ENCODE data around the gene PEX7.
"Not testable (repeated sequence)": the region's sequence is repeated elsewhere in the genome, so short reads cannot be mapped to it uniquely, and the experiment has no call there.

The PEX7 gene

DNA sequence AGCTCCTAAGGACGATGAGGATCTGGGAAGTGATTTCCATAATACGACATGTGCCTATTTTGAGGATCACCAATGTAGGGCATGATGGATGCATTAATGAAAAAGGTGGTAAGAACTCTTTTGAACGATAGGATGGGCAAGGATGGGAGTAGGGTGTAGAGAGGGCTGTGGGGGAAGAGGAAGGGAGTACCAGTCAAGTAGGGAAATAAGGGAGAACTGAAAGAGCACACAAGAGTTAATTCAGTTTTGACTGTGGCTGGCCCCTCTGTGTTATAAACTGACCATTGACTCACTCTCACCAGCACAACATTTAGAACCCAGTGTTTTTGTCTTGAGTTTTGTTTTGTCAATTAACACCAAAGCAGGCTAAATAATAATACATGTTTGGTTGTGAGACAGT, 132.7 kb downstream of the PEX7 start:
- in situ Hi-C loops (cut with MboI; ENCODE audit: low pct_unique_long_range_greater_than_20kb, low sequenced_read_pairs, unreplicated experiment): loop anchor here (25.0 kb wide), 1 partner anchor 682 kb away; no protein-coding TSS in a partner anchor
- TF ChIP-seq, protein P1, sequence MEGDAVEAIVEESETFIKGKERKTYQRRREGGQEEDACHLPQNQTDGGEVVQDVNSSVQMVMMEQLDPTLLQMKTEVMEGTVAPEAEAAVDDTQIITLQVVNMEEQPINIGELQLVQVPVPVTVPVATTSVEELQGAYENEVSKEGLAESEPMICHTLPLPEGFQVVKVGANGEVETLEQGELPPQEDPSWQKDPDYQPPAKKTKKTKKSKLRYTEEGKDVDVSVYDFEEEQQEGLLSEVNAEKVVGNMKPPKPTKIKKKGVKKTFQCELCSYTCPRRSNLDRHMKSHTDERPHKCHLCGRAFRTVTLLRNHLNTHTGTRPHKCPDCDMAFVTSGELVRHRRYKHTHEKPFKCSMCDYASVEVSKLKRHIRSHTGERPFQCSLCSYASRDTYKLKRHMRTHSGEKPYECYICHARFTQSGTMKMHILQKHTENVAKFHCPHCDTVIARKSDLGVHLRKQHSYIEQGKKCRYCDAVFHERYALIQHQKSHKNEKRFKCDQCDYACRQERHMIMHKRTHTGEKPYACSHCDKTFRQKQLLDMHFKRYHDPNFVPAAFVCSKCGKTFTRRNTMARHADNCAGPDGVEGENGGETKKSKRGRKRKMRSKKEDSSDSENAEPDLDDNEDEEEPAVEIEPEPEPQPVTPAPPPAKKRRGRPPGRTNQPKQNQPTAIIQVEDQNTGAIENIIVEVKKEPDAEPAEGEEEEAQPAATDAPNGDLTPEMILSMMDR (IDR thresholded peaks at IDR 0.05; ENCODE audit: extremely low read depth, insufficient read depth, missing control alignments): no peak
- no peak for DNase-seq (ENCODE audit: low spot score)

DNA sequence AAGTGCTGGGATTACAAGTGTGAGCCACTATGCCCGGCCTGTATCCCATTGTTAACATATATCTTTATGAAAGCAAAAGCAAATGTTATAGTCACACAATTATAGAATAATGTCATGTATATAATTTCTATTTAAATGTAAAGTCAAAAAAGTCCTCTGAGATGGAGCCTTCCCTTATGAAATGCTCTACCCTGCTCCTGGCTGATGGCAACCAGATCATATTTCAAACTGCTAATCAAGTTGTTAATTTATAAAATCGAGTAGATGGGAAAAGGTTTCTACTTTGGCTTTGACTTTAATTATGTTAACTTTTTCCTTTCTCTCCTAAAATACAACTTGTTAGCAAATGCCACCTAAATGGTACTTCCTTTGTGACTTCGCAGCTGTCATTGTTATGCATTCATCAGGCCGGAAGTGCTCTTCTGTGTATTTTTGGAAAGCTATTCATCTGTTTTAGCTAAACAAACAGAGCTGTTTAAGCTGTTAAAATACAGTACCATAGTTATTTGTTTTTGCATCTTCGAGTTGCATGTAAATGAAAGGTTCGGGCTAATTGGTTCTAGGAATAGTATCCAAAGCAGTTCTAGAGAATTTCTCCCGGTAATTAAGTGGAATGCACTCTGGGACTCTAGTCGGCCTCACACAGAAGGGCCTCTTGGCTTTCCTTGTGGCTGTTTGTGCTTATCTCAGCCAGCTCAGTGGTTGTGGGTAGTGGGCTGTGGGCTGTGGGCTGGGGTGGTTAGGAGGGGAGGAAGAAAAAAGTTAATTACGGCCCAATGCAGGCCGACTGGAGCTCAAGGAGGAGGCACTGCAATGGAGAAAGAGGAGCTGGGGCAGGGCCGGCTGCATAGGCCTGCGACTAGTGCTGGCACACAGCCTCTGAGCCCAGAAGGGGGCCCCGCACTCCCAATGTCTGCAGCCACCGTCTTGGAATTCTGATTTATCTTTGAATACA, 134.5 kb downstream of the PEX7 start:
- TF ChIP-seq, protein P1 (IDR thresholded peaks at IDR 0.05; ENCODE audit: extremely low read depth, insufficient read depth, missing control alignments): no peak
- in situ Hi-C loops (cut with MboI; ENCODE audit: low pct_unique_long_range_greater_than_20kb, low sequenced_read_pairs, unreplicated experiment): loop anchor here (25.0 kb wide), 1 partner anchor 680 kb away; no protein-coding TSS in a partner anchor
- DNase-seq (ENCODE audit: low spot score): no peak

DNA sequence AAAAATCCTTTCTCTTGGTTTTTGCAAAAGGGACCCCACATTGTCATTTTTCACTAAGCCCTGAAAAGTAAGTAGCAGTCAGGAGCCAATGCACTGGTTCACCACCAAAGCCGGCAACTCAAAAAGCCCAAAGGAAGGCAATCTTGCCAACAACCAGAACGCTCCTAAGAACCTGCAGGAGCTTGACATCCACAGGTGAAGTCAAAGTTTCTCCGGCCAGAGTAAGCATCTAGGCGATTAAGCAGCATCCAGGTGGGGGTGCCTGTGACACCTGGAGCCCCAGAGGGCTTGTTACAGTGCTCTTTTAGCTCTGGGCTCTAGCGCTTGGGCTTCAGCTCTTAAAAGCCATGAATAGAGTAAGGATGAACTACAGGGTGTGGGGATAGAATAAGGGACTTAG, 135.8 kb downstream of the PEX7 start:
- TF ChIP-seq, protein P1 (IDR thresholded peaks at IDR 0.05; ENCODE audit: extremely low read depth, insufficient read depth, missing control alignments): no peak
- in situ Hi-C loops (cut with MboI; ENCODE audit: low pct_unique_long_range_greater_than_20kb, low sequenced_read_pairs, unreplicated experiment): loop anchor here (25.0 kb wide), 1 partner anchor 679 kb away; no protein-coding TSS in a partner anchor

DNA sequence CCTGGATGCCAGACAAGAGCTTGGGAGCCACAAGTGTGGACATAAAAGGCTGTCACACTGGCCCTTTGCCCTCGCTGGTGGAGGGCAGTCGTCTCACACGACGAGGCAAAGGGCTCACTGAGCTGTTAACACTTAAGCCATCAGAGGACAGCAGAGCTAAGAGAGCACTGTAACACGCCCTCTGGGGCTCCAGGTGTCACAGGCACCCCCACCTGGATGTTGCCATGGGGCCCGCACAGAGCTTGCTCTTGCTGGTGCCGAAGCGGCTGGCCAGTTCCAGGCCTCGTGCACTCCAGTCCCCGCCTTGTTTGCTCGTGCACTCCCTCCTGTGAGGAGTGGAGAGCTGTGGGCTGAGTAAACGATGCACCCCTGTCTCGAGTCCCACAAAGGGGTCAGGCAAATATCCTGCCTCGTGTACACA, 137.1 kb downstream of the PEX7 start:
- DNase-seq (ENCODE audit: low spot score): no peak
- in situ Hi-C loops (cut with MboI; ENCODE audit: low pct_unique_long_range_greater_than_20kb, low sequenced_read_pairs, unreplicated experiment): loop anchor here (25.0 kb wide), 1 partner anchor 678 kb away; no protein-coding TSS in a partner anchor

More for the DNA sequence above, 135.8 kb downstream of the PEX7 start:
- DNase-seq (ENCODE audit: low spot score): no peak

DNA sequence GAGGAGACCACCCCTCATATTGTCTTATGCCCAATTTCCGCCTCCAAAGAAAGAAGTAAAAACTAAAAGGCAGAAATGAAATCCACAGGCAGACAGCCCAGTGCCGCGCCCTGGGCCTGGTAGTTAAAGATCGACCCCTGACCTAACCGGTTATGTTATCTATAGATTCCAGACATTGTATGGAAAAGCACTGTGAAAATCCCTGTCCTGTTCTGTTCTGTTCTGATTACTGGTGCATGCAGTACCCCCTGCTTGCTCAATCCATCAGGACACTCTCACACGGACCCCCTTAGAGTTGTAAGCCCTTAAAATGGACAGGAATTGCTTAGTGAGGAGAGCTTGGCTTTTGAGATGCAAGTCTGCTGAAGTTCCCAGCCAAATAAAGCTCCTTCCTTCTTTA, 137.5 kb downstream of the PEX7 start:
- DNase-seq (ENCODE audit: low spot score): not testable (repeated sequence)
- in situ Hi-C loops (cut with MboI; ENCODE audit: low pct_unique_long_range_greater_than_20kb, low sequenced_read_pairs, unreplicated experiment): loop anchor here (25.0 kb wide), 1 partner anchor 677 kb away; no protein-coding TSS in a partner anchor

More for the DNA sequence above, 137.1 kb downstream of the PEX7 start:
- TF ChIP-seq, protein P1 (IDR thresholded peaks at IDR 0.05; ENCODE audit: extremely low read depth, insufficient read depth, missing control alignments): no peak

DNA sequence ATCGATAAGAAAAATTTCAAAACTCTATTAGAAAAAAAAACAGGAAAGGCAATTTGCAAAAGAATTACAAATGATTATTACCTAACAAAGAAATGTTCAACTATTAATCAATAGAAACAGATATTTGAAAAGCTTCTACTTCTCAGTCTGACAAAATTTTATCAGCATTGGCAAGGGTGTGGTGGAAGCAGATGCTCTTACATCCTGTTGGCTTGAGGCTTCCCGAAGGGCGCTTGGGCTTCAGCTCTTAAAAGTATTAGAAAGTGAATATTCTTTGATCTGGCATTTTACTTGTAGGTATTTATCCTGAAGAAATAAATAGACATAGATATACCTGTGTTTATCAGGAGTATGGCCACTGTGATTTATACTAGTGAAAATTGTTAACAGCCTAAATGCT, 138.4 kb downstream of the PEX7 start:
- TF ChIP-seq, protein P1 (IDR thresholded peaks at IDR 0.05; ENCODE audit: extremely low read depth, insufficient read depth, missing control alignments): no peak
- DNase-seq (ENCODE audit: low spot score): no peak
- in situ Hi-C loops (cut with MboI; ENCODE audit: low pct_unique_long_range_greater_than_20kb, low sequenced_read_pairs, unreplicated experiment): loop anchor here (25.0 kb wide), 1 partner anchor 677 kb away; no protein-coding TSS in a partner anchor

DNA sequence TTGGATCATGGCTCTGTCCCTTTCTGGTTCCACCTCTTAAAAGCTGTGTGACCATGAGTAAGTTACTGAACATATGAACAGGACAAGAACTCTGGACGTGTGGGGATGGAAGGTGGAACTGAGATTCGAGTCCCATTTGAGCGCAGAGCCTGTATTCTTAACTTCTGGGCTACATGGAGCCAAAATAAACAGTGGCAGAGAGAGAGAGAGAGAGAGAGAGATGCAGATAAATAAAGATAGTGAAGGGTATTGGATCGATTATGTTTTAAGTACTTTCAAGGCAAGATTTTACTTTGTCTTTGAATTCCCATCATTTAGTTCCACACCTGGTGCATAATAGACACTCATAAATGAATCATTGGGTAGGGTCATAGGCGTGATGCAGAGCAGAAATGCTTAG, 139.5 kb downstream of the PEX7 start:
- TF ChIP-seq, protein P1 (IDR thresholded peaks at IDR 0.05; ENCODE audit: extremely low read depth, insufficient read depth, missing control alignments): no peak
- no peak for DNase-seq (ENCODE audit: low spot score)
- in situ Hi-C loops (cut with MboI; ENCODE audit: low pct_unique_long_range_greater_than_20kb, low sequenced_read_pairs, unreplicated experiment): loop anchor here (25.0 kb wide), 1 partner anchor 675 kb away; no protein-coding TSS in a partner anchor

Measured in GM13977 (cell line).